Measurements from ENCODE around the gene TNIP2.

TNIP2 gene

DNA sequence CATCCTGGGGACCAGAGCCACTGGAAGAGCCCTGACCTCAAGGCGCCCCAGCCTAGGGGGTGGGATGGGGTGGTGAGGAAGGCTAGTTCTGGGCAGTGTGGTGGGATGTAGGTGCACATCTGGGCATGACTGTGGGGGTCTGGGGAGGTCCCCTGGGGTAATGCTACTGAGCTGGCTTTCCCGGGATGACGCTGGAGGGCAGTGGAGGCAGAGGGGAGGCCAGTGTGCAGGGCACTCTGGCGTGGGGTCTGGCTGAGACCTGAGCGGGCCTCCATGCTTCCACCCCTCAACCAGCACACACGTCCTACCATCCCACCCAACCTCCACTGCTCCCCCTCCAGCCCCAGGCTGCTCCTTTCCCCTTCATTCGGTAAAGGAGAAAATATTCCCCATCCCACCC lies 32.0 kb upstream of the TNIP2 start:
- Histone ChIP-seq H3K9ac (no peak overlapping the region), H3K36me3 (ENCODE audit: insufficient read depth) (no peaks in the 10 kb centered on the region)

GRCh38 chr4:2787230-2788100 lies 31.3 kb upstream of the TNIP2 start:
- Histone ChIP-seq H2AFZ (ENCODE audit: low read depth) (no peak overlapping the region), H4K20me1 (ENCODE audit: insufficient read depth) (no peaks in the 10 kb centered on the region), H3K79me2 (ENCODE audit: insufficient read depth, low read depth) (no peaks in the 10 kb centered on the region), H3K27me3 (ENCODE audit: insufficient read depth, low read depth) (no peaks in the 10 kb centered on the region), H3K27ac (no peak overlapping the region), H3K4me2 (no peak overlapping the region), H3K36me3 (ENCODE audit: insufficient read depth) (no peaks in the 10 kb centered on the region), H3K4me1 (ENCODE audit: low read depth, poor library complexity, severe bottlenecking) (no peaks in the 10 kb centered on the region), H3K9ac (no peak overlapping the region), H3K4me3 (IDR thresholded peaks at IDR 0.05; ENCODE audit: insufficient read depth, low read depth, low read length) (no peak overlapping the region)
- no peak for TF ChIP-seq CTCF (conservative IDR thresholded peaks at IDR 0.05; ENCODE audit: low read depth, low read length)

More for the DNA sequence above, 32.0 kb upstream of the TNIP2 start:
- Histone ChIP-seq H3K27ac (no peak overlapping the region), H3K4me1 (ENCODE audit: low read depth, poor library complexity, severe bottlenecking) (no peaks in the 10 kb centered on the region), H3K4me3 (IDR thresholded peaks at IDR 0.05; ENCODE audit: insufficient read depth, low read depth, low read length) (no peak overlapping the region), H3K79me2 (ENCODE audit: insufficient read depth, low read depth) (no peaks in the 10 kb centered on the region), H2AFZ (ENCODE audit: low read depth) (no peak overlapping the region), H4K20me1 (ENCODE audit: insufficient read depth) (no peaks in the 10 kb centered on the region), H3K4me2 (no peak overlapping the region), H3K27me3 (ENCODE audit: insufficient read depth, low read depth) (no peaks in the 10 kb centered on the region)
- no peak for TF ChIP-seq CTCF (conservative IDR thresholded peaks at IDR 0.05; ENCODE audit: low read depth, low read length)

DNA sequence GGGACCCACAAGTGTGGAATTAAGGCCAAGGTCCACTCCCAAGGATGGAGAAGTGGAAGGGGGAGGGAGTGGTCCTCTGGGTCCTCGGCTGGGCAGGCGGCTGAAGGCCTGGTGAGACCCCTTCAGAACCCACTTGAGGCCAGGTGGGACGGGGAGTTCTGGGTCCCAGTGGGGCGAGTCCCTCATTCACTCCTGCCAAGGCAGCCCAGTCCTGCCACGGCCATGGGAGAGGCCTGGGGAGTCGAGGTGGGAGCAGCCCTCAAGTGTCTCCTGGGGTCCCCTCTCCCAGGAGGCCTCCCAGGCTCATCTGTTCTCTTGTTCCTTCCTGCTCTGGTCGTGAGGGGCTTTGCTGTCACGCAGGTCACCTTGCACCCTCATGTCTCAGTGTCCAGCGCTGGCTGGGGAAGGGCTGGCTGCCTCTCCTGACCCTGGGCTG lies 30.7 kb upstream of the TNIP2 start:
- no peak overlapping the region for H2AFZ ChIP-seq (ENCODE audit: low read depth)

GRCh38 chr4:2786152-2786671 lies 30.1 kb upstream of the TNIP2 start:
- no peak overlapping the region for H3K4me2 ChIP-seq
- H4K20me1 ChIP-seq (ENCODE audit: insufficient read depth) = no peaks in the 10 kb centered on the region
- no peak overlapping the region for H3K27ac ChIP-seq
- no peak for TF ChIP-seq CTCF (conservative IDR thresholded peaks at IDR 0.05; ENCODE audit: low read depth, low read length)
- H3K4me3 ChIP-seq (IDR thresholded peaks at IDR 0.05; ENCODE audit: insufficient read depth, low read depth, low read length) = no peak overlapping the region
- H2AFZ ChIP-seq (ENCODE audit: low read depth) = no peak overlapping the region
- H3K9ac ChIP-seq = no peak overlapping the region
- no peaks in the 10 kb centered on the region for H3K79me2 ChIP-seq (ENCODE audit: insufficient read depth, low read depth)
- H3K4me1 ChIP-seq (ENCODE audit: low read depth, poor library complexity, severe bottlenecking) = no peaks in the 10 kb centered on the region
- H3K36me3 ChIP-seq (ENCODE audit: insufficient read depth) = no peaks in the 10 kb centered on the region
- no peaks in the 10 kb centered on the region for H3K27me3 ChIP-seq (ENCODE audit: insufficient read depth, low read depth)

More for the DNA sequence above, 30.7 kb upstream of the TNIP2 start:
- Histone ChIP-seq H3K9ac (no peak overlapping the region), H4K20me1 (ENCODE audit: insufficient read depth) (no peaks in the 10 kb centered on the region), H3K36me3 (ENCODE audit: insufficient read depth) (no peaks in the 10 kb centered on the region), H3K27me3 (ENCODE audit: insufficient read depth, low read depth) (no peaks in the 10 kb centered on the region), H3K79me2 (ENCODE audit: insufficient read depth, low read depth) (no peaks in the 10 kb centered on the region), H3K4me2 (no peak overlapping the region), H3K27ac (no peak overlapping the region), H3K4me3 (IDR thresholded peaks at IDR 0.05; ENCODE audit: insufficient read depth, low read depth, low read length) (no peak overlapping the region), H3K4me1 (ENCODE audit: low read depth, poor library complexity, severe bottlenecking) (no peaks in the 10 kb centered on the region)
- no peak for TF ChIP-seq CTCF (conservative IDR thresholded peaks at IDR 0.05; ENCODE audit: low read depth, low read length)

Data from KMS-11 (cell line).